ENCODE data around the gene PRF1. TPM values are rescaled to one million over a fixed set of nuclear protein-coding genes. Genes with fewer than 3 reads are reported as not detected.

The PRF1 gene
- total and polyA plus RNA-seq, 2 of the 13 experiments (the other 11 are each of a cell fraction or from before 2014, with no cell fraction given) = 1.00 to 1.4 TPM

- H2AFZ ChIP-seq (ENCODE audit: low read length) = no peak overlapping the region
- DNase-seq (ENCODE audit: low spot score) (no peak), FAIRE-seq (no peak), ATAC-seq (no peak)
- H4K20me1 ChIP-seq (ENCODE audit: insufficient read depth, low read length) = no peaks in the 10 kb centered on the region
- H3K79me2 ChIP-seq (ENCODE audit: insufficient read depth, low read length) = no peaks in the 10 kb centered on the region
- no TSS peak for BruUV-seq (replicated peaks)
- no peak overlapping the region for H3K4me2 ChIP-seq (ENCODE audit: low read depth, low read length)
- no peak overlapping the region for H3K4me3 ChIP-seq (replicated peaks in 1 of 3; ENCODE audit: insufficient read depth in 1 of 3, low read depth in 2 of 3, low read length in 3 of 3)
- no peak overlapping the region for H3K9ac ChIP-seq (ENCODE audit: insufficient read depth, low read depth, low read length)
- peaks cover 0 to 3% of the 10 kb centered on the region in 2 experiments; a peak in 1 of 5 replicates for H3K27me3 ChIP-seq (ENCODE audit: control insufficient read depth in 1 of 2, insufficient read depth in 2 of 2, low read length in 2 of 2)
- no peaks in the 10 kb centered on the region for H3K4me1 ChIP-seq (ENCODE audit: insufficient read depth, low read length)
- H3K9me3 ChIP-seq (ENCODE audit: low read length) = peaks cover 17% of the 10 kb centered on the region
- TF ChIP-seq THAP8 (CRISPR knock-in tag; IDR thresholded peaks at IDR 0.05; ENCODE audit: borderline replicate concordance) (no peak), ZNF598 (CRISPR knock-in tag; IDR thresholded peaks at IDR 0.05; ENCODE audit: borderline replicate concordance) (no peak), STAG1 (CRISPR knock-in tag; IDR thresholded peaks at IDR 0.05) (peak; percentile 42)
- intact Hi-C loops (cut with micrococcal nuclease; ENCODE audit: unreplicated experiment) = loop anchor here (2.0 kb wide), 1 partner anchor 139 kb away; no protein-coding TSS in a partner anchor
- WGBS (ENCODE audit: low lambda C conversion rate) = 14% methylated on average over 4 of the region's 4 CpGs
- in situ Hi-C loops (cut with HindIII; ENCODE audit: extremely low pct_ligation_motif_present, low pct_unique_long_range_greater_than_20kb) = no loop called here
- ChIA-PET CTCF (ENCODE audit: low intra/inter-chr PET ratio, low total read pairs) (interaction anchor here (1.0 kb wide), 1 partner anchor 140 kb away, joined by 5 read pairs; no protein-coding TSS in a partner anchor), POLR2A (no interaction called here)
- H3K27ac ChIP-seq (ENCODE audit: extremely low read length, insufficient read depth, low read length) = no peak overlapping the region
- no peaks in the 10 kb centered on the region for H3K36me3 ChIP-seq (replicated peaks in 1 of 2; ENCODE audit: control insufficient read depth in 1 of 2, insufficient read depth in 2 of 2, low read length in 2 of 2)
Observed at GRCh38 chr10:70619271-70620019, 16.9 kb upstream of the PRF1 start.

- H4K20me1 ChIP-seq (ENCODE audit: insufficient read depth, low read length) = no peaks in the 10 kb centered on the region
- intact Hi-C loops (cut with micrococcal nuclease; ENCODE audit: unreplicated experiment) = loop anchor here (2.0 kb wide), 1 partner anchor 140 kb away; no protein-coding TSS in a partner anchor
- ChIA-PET CTCF (ENCODE audit: low intra/inter-chr PET ratio, low total read pairs) (interaction anchor here (1.0 kb wide), 1 partner anchor 140 kb away, joined by 5 read pairs; no protein-coding TSS in a partner anchor), POLR2A (no interaction called here)
- no peak overlapping the region for H3K4me2 ChIP-seq (ENCODE audit: low read depth, low read length)
- peaks cover 17% of the 10 kb centered on the region for H3K9me3 ChIP-seq (ENCODE audit: low read length)
- H3K4me1 ChIP-seq (ENCODE audit: insufficient read depth, low read length) = no peaks in the 10 kb centered on the region
- DNase-seq (ENCODE audit: low spot score) (no peak), FAIRE-seq (no peak), ATAC-seq (no peak)
- no peak overlapping the region for H2AFZ ChIP-seq (ENCODE audit: low read length)
- H3K27ac ChIP-seq (ENCODE audit: extremely low read length, insufficient read depth, low read length) = no peak overlapping the region
- in situ Hi-C loops (cut with HindIII; ENCODE audit: extremely low pct_ligation_motif_present, low pct_unique_long_range_greater_than_20kb) = no loop called here
- no peaks in the 10 kb centered on the region for H3K79me2 ChIP-seq (ENCODE audit: insufficient read depth, low read length)
- 39% methylated on average over 5 of the region's 5 CpGs for WGBS (ENCODE audit: low lambda C conversion rate)
- H3K36me3 ChIP-seq (replicated peaks in 1 of 2; ENCODE audit: control insufficient read depth in 1 of 2, insufficient read depth in 2 of 2, low read length in 2 of 2) = no peaks in the 10 kb centered on the region
- no peak overlapping the region for H3K9ac ChIP-seq (ENCODE audit: insufficient read depth, low read depth, low read length)
- H3K4me3 ChIP-seq (replicated peaks in 1 of 3; ENCODE audit: insufficient read depth in 1 of 3, low read depth in 2 of 3, low read length in 3 of 3) = no peak overlapping the region
- peaks cover 0 to 3% of the 10 kb centered on the region in 2 experiments; a peak in 1 of 5 replicates for H3K27me3 ChIP-seq (ENCODE audit: control insufficient read depth in 1 of 2, insufficient read depth in 2 of 2, low read length in 2 of 2)
- BruUV-seq (replicated peaks) = no TSS peak
- TF ChIP-seq ZNF556 (CRISPR knock-in tag; IDR thresholded peaks at IDR 0.05; ENCODE audit: borderline replicate concordance) (no peak), POLR2G (IDR thresholded peaks at IDR 0.05; ENCODE audit: low read depth, low read length) (no peak), AKAP8 (CRISPR knock-in tag; IDR thresholded peaks at IDR 0.05) (no peak), ZNF737 (CRISPR knock-in tag; IDR thresholded peaks at IDR 0.05; ENCODE audit: borderline replicate concordance) (no peak), MZF1 (CRISPR knock-in tag; IDR thresholded peaks at IDR 0.05; ENCODE audit: borderline replicate concordance) (no peak), HIVEP1 (CRISPR knock-in tag; IDR thresholded peaks at IDR 0.05) (no peak), ZNF614 (CRISPR knock-in tag; IDR thresholded peaks at IDR 0.05; ENCODE audit: borderline replicate concordance) (no peak), ATM (IDR thresholded peaks at IDR 0.05; ENCODE audit: borderline replicate concordance) (no peak)
Observed at GRCh38 chr10:70618663-70619062, 16.1 kb upstream of the PRF1 start.
